Parathyroid adenoma (tissue), 2 donors: ENCODE measurements around the gene CXCR1.

ENCODE experiments used
- H2AFZ ChIP-seq: fragments of 300-600 bp; sonication (generic); one replicate; pipeline ENCODE4 v1.7.0; 2017; ENCODE audit warnings: antibody characterized with exemption, mild to moderate bottlenecking
- H3K27ac ChIP-seq: fragments of 300-600 bp; sonication (generic); one replicate; pipeline ENCODE4 v1.7.0; 2017
- H3K27me3 ChIP-seq: fragments of 300-600 bp; sonication (generic); one replicate; pipeline ENCODE4 v1.7.0; 2017; ENCODE audit warnings: low read length; ENCODE audit not compliant: control insufficient read depth, insufficient read depth
- H3K36me3 ChIP-seq: fragments of 300-600 bp; sonication (generic); one replicate; pipeline ENCODE4 v1.7.0; 2017; ENCODE audit warnings: low read length; ENCODE audit not compliant: control insufficient read depth, insufficient read depth
- H3K4me1 ChIP-seq: fragments of 300-600 bp; sonication (generic); one replicate; pipeline ENCODE4 v1.7.0; 2017; ENCODE audit warnings: control low read depth
- H3K4me2 ChIP-seq: fragments of 300-600 bp; sonication (generic); one replicate; pipeline ENCODE4 v1.7.0; 2017; ENCODE audit warnings: low read length
- H3K4me3 ChIP-seq: fragments of 300-600 bp; sonication (generic); one replicate; pipeline ENCODE4 v1.7.0; 2017; ENCODE audit warnings: low read depth, low read length
- H3K79me2 ChIP-seq: fragments of 300-600 bp; sonication (generic); one replicate; pipeline ENCODE4 v1.7.0; 2017; ENCODE audit warnings: control low read depth
- H3K9ac ChIP-seq: fragments of 300-600 bp; sonication (generic); one replicate; pipeline ENCODE4 v1.7.0; 2017; ENCODE audit warnings: mild to moderate bottlenecking
- H3K9me3 ChIP-seq: fragments of 300-600 bp; sonication (generic); one replicate; pipeline ENCODE4 v1.7.0; 2017; ENCODE audit warnings: low read length; ENCODE audit not compliant: control insufficient read depth
- TF ChIP-seq, protein P1 (sequence below): fragments of 300-600 bp; sonication (generic); IDR thresholded peaks from one replicate; pipeline ENCODE4 v1.7.0; 2017; ENCODE audit warnings: antibody characterized with exemption, mild to moderate bottlenecking
- donor health status: primary hyperparathyroidism.

The CXCR1 gene

DNA sequence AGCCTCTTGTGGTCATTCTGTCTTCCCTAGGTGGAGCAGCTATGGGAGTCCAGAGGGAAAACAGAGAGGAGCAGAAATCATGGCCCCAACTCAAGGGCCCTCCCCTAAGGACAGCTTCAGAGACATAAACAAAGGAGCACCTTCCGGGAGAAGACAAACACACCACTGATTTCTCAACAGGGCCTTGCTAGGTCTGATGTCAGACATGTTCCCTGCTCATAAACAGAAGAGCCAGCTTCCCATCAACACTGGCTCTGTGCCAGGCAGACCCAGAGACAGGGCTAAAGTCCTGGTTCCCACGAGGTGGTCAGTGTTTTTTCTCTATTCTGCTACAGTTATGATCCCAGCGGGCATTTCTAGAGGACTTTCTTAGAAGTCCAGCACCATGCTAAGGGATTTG is 21.6 kb downstream of the CXCR1 start:
- H3K36me3 ChIP-seq = no peaks in the 10 kb centered on the region
- TF ChIP-seq, protein P1, sequence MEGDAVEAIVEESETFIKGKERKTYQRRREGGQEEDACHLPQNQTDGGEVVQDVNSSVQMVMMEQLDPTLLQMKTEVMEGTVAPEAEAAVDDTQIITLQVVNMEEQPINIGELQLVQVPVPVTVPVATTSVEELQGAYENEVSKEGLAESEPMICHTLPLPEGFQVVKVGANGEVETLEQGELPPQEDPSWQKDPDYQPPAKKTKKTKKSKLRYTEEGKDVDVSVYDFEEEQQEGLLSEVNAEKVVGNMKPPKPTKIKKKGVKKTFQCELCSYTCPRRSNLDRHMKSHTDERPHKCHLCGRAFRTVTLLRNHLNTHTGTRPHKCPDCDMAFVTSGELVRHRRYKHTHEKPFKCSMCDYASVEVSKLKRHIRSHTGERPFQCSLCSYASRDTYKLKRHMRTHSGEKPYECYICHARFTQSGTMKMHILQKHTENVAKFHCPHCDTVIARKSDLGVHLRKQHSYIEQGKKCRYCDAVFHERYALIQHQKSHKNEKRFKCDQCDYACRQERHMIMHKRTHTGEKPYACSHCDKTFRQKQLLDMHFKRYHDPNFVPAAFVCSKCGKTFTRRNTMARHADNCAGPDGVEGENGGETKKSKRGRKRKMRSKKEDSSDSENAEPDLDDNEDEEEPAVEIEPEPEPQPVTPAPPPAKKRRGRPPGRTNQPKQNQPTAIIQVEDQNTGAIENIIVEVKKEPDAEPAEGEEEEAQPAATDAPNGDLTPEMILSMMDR = no peak
- H3K4me1 ChIP-seq = no peaks in the 10 kb centered on the region
- H3K9ac ChIP-seq = no peak overlapping the region
- H3K27me3 ChIP-seq = no peaks in the 10 kb centered on the region
- no peaks in the 10 kb centered on the region for H3K9me3 ChIP-seq
- H2AFZ ChIP-seq = no peak overlapping the region
- no peak overlapping the region for H3K4me3 ChIP-seq
- no peaks in the 10 kb centered on the region for H3K79me2 ChIP-seq
- H3K27ac ChIP-seq = no peak overlapping the region
- H3K4me2 ChIP-seq = no peak overlapping the region

DNA sequence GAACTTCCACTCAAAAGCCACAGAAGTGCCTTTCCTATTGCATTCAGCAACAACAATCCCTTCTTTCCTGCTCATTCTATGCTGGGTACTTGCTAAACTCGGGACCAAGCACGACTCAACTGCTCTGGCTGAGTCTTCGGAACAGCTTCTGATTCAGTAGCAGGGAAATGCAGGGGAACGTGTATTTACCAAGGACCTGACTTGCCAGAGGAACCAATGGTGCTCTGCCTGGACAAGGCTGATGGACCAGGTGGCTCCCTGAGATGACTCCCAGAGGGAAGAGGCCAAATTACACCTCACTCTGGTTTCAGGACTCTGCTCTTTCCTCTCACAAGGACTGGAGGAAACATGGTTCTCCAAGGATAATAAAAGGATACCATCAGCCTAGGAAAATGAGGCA is 28.7 kb downstream of the CXCR1 start:
- no peaks in the 10 kb centered on the region for H3K9me3 ChIP-seq
- H2AFZ ChIP-seq = no peak overlapping the region
- no peak overlapping the region for H3K27ac ChIP-seq
- H3K9ac ChIP-seq = no peak overlapping the region
- TF ChIP-seq, protein P1 = no peak
- no peaks in the 10 kb centered on the region for H3K79me2 ChIP-seq
- no peak overlapping the region for H3K4me2 ChIP-seq
- no peaks in the 10 kb centered on the region for H3K4me1 ChIP-seq
- no peaks in the 10 kb centered on the region for H3K36me3 ChIP-seq
- no peak overlapping the region for H3K4me3 ChIP-seq
- H3K27me3 ChIP-seq = no peaks in the 10 kb centered on the region

DNA sequence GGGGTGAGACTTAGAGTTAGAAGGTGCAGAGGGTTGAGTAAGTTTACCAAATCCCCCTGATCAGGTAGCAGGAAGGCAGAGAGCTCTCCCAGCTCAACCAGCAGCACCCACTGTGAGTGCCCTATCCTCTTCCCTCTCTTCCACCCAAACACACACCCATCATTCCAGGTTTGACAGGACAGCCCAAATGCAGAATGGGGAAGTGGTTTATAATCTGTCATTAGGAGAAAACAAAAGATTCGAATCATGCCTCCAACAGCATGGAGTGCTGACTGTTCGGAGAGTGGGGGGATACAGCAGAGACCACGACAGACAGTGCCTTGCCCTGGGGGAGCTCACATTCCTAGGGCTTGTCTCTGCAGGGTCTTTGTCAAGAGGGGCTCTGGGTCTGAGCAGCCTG is 29.2 kb downstream of the CXCR1 start:
- no peak overlapping the region for H3K9ac ChIP-seq
- no peak overlapping the region for H3K4me2 ChIP-seq
- H3K9me3 ChIP-seq = no peaks in the 10 kb centered on the region
- TF ChIP-seq, protein P1 = no peak
- H3K27ac ChIP-seq = no peak overlapping the region
- no peaks in the 10 kb centered on the region for H3K4me1 ChIP-seq
- no peaks in the 10 kb centered on the region for H3K27me3 ChIP-seq
- no peaks in the 10 kb centered on the region for H3K79me2 ChIP-seq
- H2AFZ ChIP-seq = no peak overlapping the region
- H3K36me3 ChIP-seq = no peaks in the 10 kb centered on the region
- no peak overlapping the region for H3K4me3 ChIP-seq

DNA sequence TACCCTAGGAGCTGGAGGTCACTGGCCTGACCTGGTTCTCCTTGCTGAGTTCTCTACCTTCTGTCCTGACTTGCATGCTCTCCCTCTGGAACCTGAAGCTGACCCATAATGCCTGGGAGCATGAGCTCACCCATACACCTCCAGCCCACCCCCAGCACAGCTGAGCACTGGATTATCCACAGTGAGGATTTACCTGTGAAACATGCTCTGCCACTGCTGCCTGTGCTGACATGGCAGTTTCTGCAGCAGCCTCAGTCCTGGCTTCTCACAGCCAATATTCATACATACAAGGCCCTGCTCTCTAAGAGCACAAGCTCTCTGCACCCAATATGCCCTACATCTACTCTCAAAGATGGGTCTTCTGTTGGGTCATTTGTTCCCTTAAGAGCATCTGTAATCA is 35.9 kb downstream of the CXCR1 start:
- Histone ChIP-seq H2AFZ (no peak overlapping the region), H3K9ac (no peak overlapping the region), H3K36me3 (no peaks in the 10 kb centered on the region), H3K27me3 (no peaks in the 10 kb centered on the region), H3K27ac (no peak overlapping the region), H3K9me3 (no peaks in the 10 kb centered on the region), H3K4me2 (no peak overlapping the region), H3K79me2 (no peaks in the 10 kb centered on the region), H3K4me3 (no peak overlapping the region), H3K4me1 (no peaks in the 10 kb centered on the region)
- TF ChIP-seq, protein P1 = no peak

DNA sequence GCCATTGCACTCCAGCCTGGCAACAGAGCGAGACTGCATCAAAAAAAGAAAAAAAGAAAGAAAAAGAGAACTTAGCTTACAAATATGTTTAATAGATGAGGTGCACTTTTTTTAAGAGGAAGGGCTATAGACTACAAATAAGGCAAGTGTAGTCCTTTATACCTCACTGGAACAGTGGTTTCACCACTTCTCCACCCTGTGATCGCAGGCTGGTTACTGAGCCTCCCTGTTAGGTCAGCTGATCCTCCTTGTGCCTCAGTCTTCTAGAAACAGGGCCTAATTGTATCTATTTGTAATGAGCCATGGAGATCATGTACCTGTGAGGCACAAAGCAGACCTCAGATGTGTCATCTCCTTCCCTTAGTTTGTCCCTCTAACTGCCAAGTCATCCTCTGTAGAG is 36.4 kb downstream of the CXCR1 start:
- H3K4me2 ChIP-seq = no peak overlapping the region
- H3K4me3 ChIP-seq = no peak overlapping the region
- no peaks in the 10 kb centered on the region for H3K4me1 ChIP-seq
- no peak overlapping the region for H3K27ac ChIP-seq
- TF ChIP-seq, protein P1 = no peak
- H3K36me3 ChIP-seq = no peaks in the 10 kb centered on the region
- H3K9me3 ChIP-seq = no peaks in the 10 kb centered on the region
- H3K9ac ChIP-seq = no peak overlapping the region
- no peak overlapping the region for H2AFZ ChIP-seq
- H3K27me3 ChIP-seq = no peaks in the 10 kb centered on the region
- no peaks in the 10 kb centered on the region for H3K79me2 ChIP-seq
